Measurements from ENCODE around the gene TSPAN18.

DNA sequence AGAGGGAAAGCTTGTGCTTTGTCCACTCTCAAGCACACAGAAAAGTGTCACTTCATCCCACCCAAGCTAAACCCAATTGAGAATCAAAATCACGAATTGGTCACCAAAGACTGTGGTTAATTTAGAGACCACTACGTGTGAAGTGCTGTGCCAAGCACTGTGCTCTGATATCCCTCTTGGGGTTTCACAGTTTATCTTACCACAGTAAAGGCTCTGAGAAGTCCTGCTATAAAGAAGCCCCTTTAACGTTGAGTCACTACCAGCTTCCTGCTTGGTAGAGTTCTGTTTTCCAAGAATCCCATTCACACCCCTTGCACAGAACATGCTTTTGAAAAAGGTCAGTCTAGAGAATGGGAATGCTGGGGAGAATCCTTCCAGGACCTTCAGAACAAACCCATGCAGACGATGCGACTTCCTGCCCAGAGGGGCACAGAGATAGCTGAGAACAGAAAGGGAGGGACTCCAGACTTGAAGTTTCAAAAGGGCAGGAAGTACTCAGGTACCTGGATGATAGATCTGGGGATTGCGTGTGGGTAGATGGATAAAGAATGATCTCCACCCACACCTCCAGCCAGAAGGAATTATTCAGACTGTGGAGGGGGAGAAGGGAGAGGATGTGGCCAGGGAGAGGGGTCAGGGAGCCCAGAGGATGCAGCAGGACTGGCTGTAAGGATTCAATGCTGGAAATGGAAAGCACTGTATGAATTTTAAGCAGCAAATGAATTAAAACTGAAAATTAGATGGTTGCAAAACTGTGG is 18.1 kb upstream of the TSPAN18 start:
- no peak for TF ChIP-seq CTCF (IDR thresholded peaks at IDR 0.05)
- no peak for TF ChIP-seq POLR2A (IDR thresholded peaks at IDR 0.05)

Data from thyroid gland (tissue), 4 donors.